Tibial nerve (tissue), 4 donors: ENCODE measurements around the gene BPI. TPM values are rescaled to one million over a fixed set of nuclear protein-coding genes. Genes with fewer than 3 reads are reported as not detected.

Experiments used
- DNase-seq, 2 donors: peaks; one replicate each; pipeline ENCODE4 v3.0.0-alpha.2; 2019; ENCODE audit warnings: low spot score in 2 of 2
- H3K27ac ChIP-seq, 4 donors: fragments of 200-600 bp; sonication (generic) in 3 of 4; one replicate each; pipeline ENCODE4 v1.5.1; 2017 to 2019; ENCODE audit warnings: mild to moderate bottlenecking in 1 of 4
- H3K27me3 ChIP-seq, 2 donors: fragments of 200-600 bp; sonication (generic) in 1 of 2; one replicate each; pipeline versions ENCODE4 v1.5.1 to v1.6.0; 2017 to 2019
- H3K36me3 ChIP-seq, 3 donors: fragments of 200-600 bp; sonication (generic); one replicate each; pipeline ENCODE4 v1.5.1; 2018 to 2019
- H3K4me1 ChIP-seq, 4 donors: fragments of 200-600 bp; sonication (generic) in 3 of 4; one replicate each; pipeline ENCODE4 v1.5.1; 2017 to 2019
- H3K4me3 ChIP-seq, 4 donors: fragments of 200-600 bp; sonication (generic) in 3 of 4; one replicate each; pipeline ENCODE4 v1.5.1; 2017 to 2019; ENCODE audit warnings: mild to moderate bottlenecking in 1 of 4, moderate library complexity in 1 of 4
- H3K9me3 ChIP-seq, 4 donors: fragments of 200-600 bp; sonication (generic) in 3 of 4; one replicate each; pipeline ENCODE4 v1.5.1; 2017 to 2019
- CTCF ChIP-seq, 5 experiments: fragments of 200-600 bp in 3 of 5; fragments of 450-650 bp in 2 of 5; sonication (generic) in 3 of 5; IDR thresholded peaks; one replicate each; pipeline ENCODE4 v1.5.1; 2016 to 2019; ENCODE audit warnings: antibody characterized with exemption in 5 of 5, mild to moderate bottlenecking in 3 of 5, moderate library complexity in 2 of 5
- EP300 ChIP-seq, 2 donors: sonication (generic); formaldehyde crosslinking; IDR thresholded peaks; one replicate each; pipeline ENCODE4 v1.6.1; 2017; ENCODE audit warnings: antibody characterized with exemption in 2 of 2, mild to moderate bottlenecking in 1 of 2
- POLR2A ChIP-seq, 2 donors: fragments of 450-650 bp; IDR thresholded peaks; one replicate each; pipeline ENCODE4 v1.6.1; 2017; ENCODE audit warnings: antibody characterized with exemption in 2 of 2, mild to moderate bottlenecking in 2 of 2, moderate library complexity in 2 of 2
- WGBS, 2 donors: methylation state at CpG; one replicate each; pipeline ENCODE4 v1.1.5; 2018; 5-methylcytosine and 5-hydroxymethylcytosine counted together
- total RNA-seq, 4 donors: library from RNA; depleted of rRNA; stranded (reverse); fragments of >200 nt; gene quantifications; one replicate each; pipeline ENCODE4 v1.1.0, GENCODE V29; 2016

The BPI gene
- total RNA-seq, 4 donors from 2014 or later: 0.84 TPM; not detected in 3

GRCh38 chr20:38383147-38383546 is 79.2 kb downstream of the BPI start:
- DNase-seq: no peak
- Histone ChIP-seq H3K27ac (no peak overlapping the region), H3K9me3 (no peaks in the 10 kb centered on the region), H3K4me1 (peaks cover 0 to 8% (median 0%) of the 10 kb centered on the region in 4 donors), H3K36me3 (no peaks in the 10 kb centered on the region), H3K27me3 (no peaks in the 10 kb centered on the region), H3K4me3 (no peak overlapping the region)
- WGBS, 2 donors: 78 to 89% methylated on average over 4 of the region's 4 CpGs
- no peak for TF ChIP-seq POLR2A (IDR thresholded peaks at IDR 0.05)
- no peak for TF ChIP-seq CTCF (IDR thresholded peaks at IDR 0.05)
- TF ChIP-seq EP300 (IDR thresholded peaks at IDR 0.05): no peak

- H3K4me3 ChIP-seq: no peak overlapping the region
- DNase-seq: no peak
- no peaks in the 10 kb centered on the region for H3K27me3 ChIP-seq
- H3K36me3 ChIP-seq: no peaks in the 10 kb centered on the region
- peaks cover 0 to 8% (median 0%) of the 10 kb centered on the region in 4 donors for H3K4me1 ChIP-seq
- no peak overlapping the region for H3K27ac ChIP-seq
- WGBS, 2 donors: 83% methylated on average over 8 of the region's 8 CpGs
- no peaks in the 10 kb centered on the region for H3K9me3 ChIP-seq
- no peak for TF ChIP-seq POLR2A (IDR thresholded peaks at IDR 0.05)
- TF ChIP-seq EP300 (IDR thresholded peaks at IDR 0.05): no peak
- no peak for TF ChIP-seq CTCF (IDR thresholded peaks at IDR 0.05)
Measured at GRCh38 chr20:38386004-38386403, 82.0 kb downstream of the BPI start.

DNA sequence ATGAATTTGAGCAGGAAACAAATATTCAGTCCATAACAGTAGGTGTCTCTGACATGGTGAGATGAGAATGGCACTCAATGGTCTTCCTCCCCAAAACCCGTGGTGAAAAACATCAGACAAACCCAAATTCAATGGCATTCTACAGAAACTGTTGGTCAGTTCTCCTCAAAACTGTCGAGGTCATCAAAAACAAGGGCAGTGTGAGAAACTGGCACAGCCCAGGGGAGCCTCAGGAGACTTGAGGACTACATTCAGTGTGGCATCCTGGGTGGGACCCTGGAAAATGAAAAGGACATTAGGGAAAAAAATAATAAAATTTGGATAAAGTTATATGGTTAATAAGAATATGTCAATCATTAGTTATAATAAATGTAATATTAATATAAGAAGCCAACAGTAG is 82.9 kb downstream of the BPI start:
- TF ChIP-seq POLR2A (IDR thresholded peaks at IDR 0.05): no peak
- no peak for TF ChIP-seq EP300 (IDR thresholded peaks at IDR 0.05)
- TF ChIP-seq CTCF (IDR thresholded peaks at IDR 0.05): no peak
- H3K4me1 ChIP-seq: peaks cover 0 to 8% (median 0%) of the 10 kb centered on the region in 4 donors
- H3K36me3 ChIP-seq: no peaks in the 10 kb centered on the region
- 65 to 74% methylated on average over 2 of the region's 2 CpGs for WGBS, 2 donors
- H3K4me3 ChIP-seq: no peak overlapping the region
- H3K27me3 ChIP-seq: no peaks in the 10 kb centered on the region
- H3K27ac ChIP-seq: no peak overlapping the region
- no peak for DNase-seq
- H3K9me3 ChIP-seq: no peaks in the 10 kb centered on the region

Other genes with a start within 250 kb of the BPI start
- gene TGM2, start 138.9 kb upstream of the BPI start, total RNA-seq: 10 to 100 TPM; 17.0 to 87.6 (median 55.8) TPM
- 10 to 100 TPM; 12.0 to 36.3 (median 23.1) TPM for gene KIAA1755, start 43.4 kb upstream of the BPI start, total RNA-seq
- 10 to 100 TPM in 1 of 4 donors, 1 to 10 TPM in 1, not detected in 2; 2.2 to 30.0 TPM for gene LBP, start 42.3 kb downstream of the BPI start, total RNA-seq
- gene SNHG17, start 131.2 kb downstream of the BPI start, total RNA-seq: 10 to 100 TPM; 16.4 to 60.9 (median 34.3) TPM
- 10 to 100 TPM; 33.9 to 45.9 (median 44.3) TPM for gene RALGAPB, start 168.7 kb downstream of the BPI start, total RNA-seq